GM12892 (cell line): ENCODE results near the gene PERM1. TPM values are rescaled to one million over a fixed set of nuclear protein-coding genes. Genes with fewer than 3 reads are reported as not detected.
"Not testable (repeated sequence)": the region's sequence is repeated elsewhere in the genome, so short reads cannot be mapped to it uniquely, and the experiment has no call there.

ENCODE experiments used
- DNase-seq: peaks from one replicate; pipeline ENCODE4 v3.0.0; 2011; ENCODE audit not compliant: insufficient read length
- FAIRE-seq: peaks from 2 replicates; lab custom pipeline; 2011; peaks lifted over from hg19 to GRCh38; lab: Jason Lieb, UNC
- POLR2A ChIP-seq: IDR thresholded peaks from 2 replicates; pipeline ENCODE4 v1.6.1; 2011; ENCODE audit warnings: low read depth, low read length, control low read depth
- POLR2AphosphoS5 ChIP-seq: IDR thresholded peaks from 2 replicates; pipeline ENCODE4 v1.6.1; 2011; ENCODE audit warnings: low read depth, low read length, control low read depth
- TAF1 ChIP-seq: IDR thresholded peaks from 2 replicates; pipeline ENCODE4 v1.6.1; 2011; ENCODE audit warnings: low read depth, mild to moderate bottlenecking, control low read depth, low read length, borderline replicate concordance
- polyA plus RNA-seq: library from polyadenylated mRNA; unstranded; fragments of >200 nt; gene quantifications from one replicate; pipeline ENCODE4 v1.2.1, GENCODE V29; 2012; ENCODE audit warnings: missing spikeins, inconsistent platforms; ENCODE audit not compliant: missing spikeins

PERM1 gene
- polyA plus RNA-seq = not detected

DNA sequence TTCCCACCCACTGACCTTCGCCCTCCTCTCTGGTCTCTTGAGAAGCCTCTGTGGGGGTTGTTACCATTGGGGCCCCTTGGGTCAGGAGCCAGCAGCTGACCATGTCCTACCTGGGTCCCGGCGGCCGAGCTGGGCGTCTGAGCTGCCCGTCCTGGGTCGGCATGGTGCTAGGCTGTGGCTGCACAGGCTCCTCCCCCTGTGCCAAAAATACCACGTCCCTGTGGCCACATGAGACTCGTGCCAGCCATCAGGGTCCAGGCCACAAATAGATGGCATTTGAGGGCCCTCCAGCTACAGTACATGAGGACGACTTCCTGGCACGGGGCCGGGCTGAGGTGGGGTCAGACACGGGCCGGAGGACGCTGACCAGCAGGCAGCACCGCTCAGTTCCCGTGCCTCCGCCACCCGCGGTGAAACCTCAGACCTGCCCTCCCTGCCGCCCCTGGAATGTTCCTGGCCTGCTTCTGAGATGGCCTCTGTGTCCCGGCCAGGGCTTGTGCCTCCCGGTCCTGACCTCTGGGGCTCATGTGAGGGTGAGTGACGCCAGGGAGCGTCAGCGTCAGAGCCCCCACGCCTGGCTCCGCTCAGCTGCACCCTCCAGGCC is at the start of gene PERM1:
Gene PERM1, minus strand, starts transcription at position 139 of the 604 bp plus-strand sequence. CDS start 1,064 bp downstream, outside the sequence.
- TF ChIP-seq POLR2A (no peak), TAF1 (no peak), POLR2AphosphoS5 (no peak)
- DNase-seq = no peak
- no peak for FAIRE-seq

- peak; percentile 94 for FAIRE-seq
Measured at GRCh38 chr1:1030867-1031658, 49.2 kb upstream of the PERM1 start.

DNA sequence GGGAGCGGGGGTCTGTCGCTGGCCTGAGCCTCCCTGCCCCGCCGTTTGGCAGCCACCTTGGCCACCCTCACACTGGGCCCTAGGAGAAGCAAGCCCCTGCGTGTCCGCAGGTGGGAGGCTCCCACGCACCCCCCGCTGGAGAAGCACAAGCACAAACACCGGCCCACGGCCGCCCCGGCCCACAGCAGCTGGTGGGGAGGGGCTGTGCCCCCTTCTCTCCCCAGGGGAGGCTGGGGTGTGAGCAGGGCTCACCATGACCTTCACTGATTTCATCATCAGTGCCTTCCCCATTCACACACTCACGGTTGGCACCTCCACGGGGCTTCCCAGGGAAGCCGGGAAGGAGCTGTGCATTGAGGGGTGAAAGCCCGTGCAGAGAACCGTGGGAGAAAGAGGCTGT is 45.9 kb upstream of the PERM1 start:
- TF ChIP-seq POLR2AphosphoS5 (no peak), TAF1 (no peak), POLR2A (no peak)
- no peak for DNase-seq
- FAIRE-seq = no peak

More at GRCh38 chr1:1030867-1031658, 49.2 kb upstream of the PERM1 start:
- DNase-seq = not testable (repeated sequence)

GRCh38 chr1:1026599-1027413 is 44.9 kb upstream of the PERM1 start:
- TF ChIP-seq POLR2AphosphoS5 (no peak), TAF1 (no peak), POLR2A (no peak)
- DNase-seq (no peak), FAIRE-seq (no peak)

GRCh38 chr1:1025730-1026129 is 43.8 kb upstream of the PERM1 start:
- no peak for TF ChIP-seq TAF1
- TF ChIP-seq POLR2A = no peak
- TF ChIP-seq POLR2AphosphoS5 = no peak
- DNase-seq (no peak), FAIRE-seq (no peak)

DNA sequence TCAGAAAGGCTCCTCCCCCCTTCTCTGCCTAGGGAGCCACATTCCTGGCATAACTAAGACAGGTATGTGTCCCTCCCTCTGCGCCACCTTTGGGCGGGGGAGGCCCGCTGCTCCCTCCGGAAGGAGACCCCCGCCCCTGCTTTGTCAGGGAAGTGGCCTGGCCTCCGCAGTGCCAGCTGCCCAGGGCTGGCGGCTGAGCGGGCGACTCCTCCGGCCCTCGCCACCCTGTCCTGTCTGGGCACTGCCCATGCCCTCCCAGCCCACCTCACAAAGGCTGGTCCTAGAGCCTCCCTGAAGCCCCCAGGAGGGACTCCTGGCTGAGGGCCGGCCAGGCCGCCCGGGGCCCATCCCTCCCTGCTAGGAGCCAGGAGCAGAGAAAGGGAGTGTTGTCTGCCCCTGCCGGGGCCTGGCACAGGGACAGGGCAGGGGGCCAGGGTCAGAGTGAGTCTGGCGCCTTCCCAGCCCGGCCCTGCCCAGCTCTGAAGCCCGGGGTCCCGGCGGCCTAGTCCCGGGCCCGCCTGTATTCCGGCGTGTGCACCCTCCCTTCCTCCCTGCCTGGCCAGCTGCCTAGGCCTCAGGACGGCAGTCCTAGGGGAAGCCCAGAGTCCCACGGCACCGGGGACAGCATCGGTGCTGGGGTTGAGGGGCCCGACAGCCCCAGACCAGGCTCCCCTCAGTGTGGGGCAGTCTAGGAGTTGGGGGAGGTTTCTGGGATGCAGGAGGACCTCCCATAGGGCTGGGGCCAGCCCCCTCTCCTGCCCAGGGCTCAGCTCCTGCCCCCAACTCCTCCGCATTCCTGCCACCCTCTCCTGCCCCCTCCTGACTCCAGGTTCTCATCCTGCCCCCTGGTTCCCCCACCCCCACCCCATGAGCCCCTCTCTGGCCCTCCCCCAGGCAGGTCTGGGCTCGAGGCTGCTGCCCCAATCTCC is 43.1 kb upstream of the PERM1 start:
- DNase-seq = no peak
- no peak for FAIRE-seq
- TF ChIP-seq POLR2A = no peak
- no peak for TF ChIP-seq TAF1
- no peak for TF ChIP-seq POLR2AphosphoS5

DNA sequence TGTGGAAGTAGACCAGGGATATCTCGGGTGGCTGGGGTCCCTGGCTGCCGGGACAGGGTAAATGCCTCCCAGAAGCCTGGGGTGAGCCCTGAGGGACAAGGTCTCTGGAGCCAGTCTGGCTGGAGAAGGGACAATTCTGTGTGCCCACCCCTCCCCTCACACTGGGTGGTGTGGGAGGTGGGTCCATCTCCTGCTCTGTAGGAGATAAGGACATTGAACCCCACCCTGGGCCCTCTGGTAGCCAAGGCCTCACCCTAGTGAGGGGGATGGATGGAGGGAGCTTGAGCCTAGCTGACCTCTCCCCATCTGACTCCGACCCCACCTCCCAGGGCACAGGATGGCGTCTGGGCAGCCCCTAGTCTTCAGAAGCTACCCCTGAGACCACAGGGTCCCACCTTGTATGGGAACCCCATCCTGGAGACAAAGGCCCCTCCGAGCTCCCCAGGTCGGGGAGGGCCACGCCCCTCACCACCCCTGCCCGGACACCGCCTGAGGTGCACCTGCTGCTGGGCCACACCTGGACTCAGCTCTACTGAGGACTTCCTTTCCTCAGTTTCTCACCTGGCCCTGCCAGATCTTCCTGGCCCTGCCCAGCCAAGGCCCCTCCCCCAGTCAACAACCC is 42.4 kb upstream of the PERM1 start:
- no peak for DNase-seq
- TF ChIP-seq POLR2AphosphoS5 = no peak
- no peak for TF ChIP-seq TAF1
- TF ChIP-seq POLR2A = no peak
- no peak for FAIRE-seq

GRCh38 chr1:1023700-1024099 is 41.8 kb upstream of the PERM1 start:
- FAIRE-seq (no peak), DNase-seq (no peak)
- TF ChIP-seq POLR2AphosphoS5 = no peak
- no peak for TF ChIP-seq POLR2A
- TF ChIP-seq TAF1 = no peak

- FAIRE-seq = no peak
- TF ChIP-seq TAF1 (no peak), POLR2AphosphoS5 (no peak), POLR2A (no peak)
- no peak for DNase-seq
Measured at GRCh38 chr1:1022302-1023009, 40.6 kb upstream of the PERM1 start.

DNA sequence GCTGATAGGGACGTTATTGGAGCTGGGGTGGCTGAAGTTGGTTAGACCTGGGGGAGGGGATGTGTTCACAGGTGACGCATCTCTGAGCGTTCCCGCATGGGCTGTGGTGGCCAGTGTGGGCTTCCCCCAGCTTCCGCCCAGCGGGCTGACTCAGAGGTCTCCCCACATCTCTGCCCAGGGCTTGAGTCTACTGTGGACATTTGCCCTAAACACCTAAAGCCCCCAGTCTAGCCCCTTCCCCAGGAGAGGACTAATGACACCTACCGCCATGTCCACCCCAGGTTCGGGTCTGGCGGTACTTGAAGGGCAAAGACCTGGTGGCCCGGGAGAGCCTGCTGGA is 40.0 kb upstream of the PERM1 start:
- DNase-seq = no peak
- TF ChIP-seq POLR2AphosphoS5 (no peak), TAF1 (no peak), POLR2A (no peak)
- no peak for FAIRE-seq
